Mesendoderm (in vitro differentiated cells): ENCODE data around the gene C1D.
A peak's percentile ranks its signal among the peaks of the same experiment; 100 is the strongest.
"Not testable (repeated sequence)": the region's sequence is repeated elsewhere in the genome, so short reads cannot be mapped to it uniquely, and the experiment has no call there.

Source experiments
- DNase-seq: peaks from one replicate; pipeline ENCODE4 v3.0.0; 2013
- H2AK5ac ChIP-seq: 2 replicates; pipeline ENCODE4 v1.6.1; 2013; ENCODE audit warnings: low read length, inconsistent platforms
- H2BK120ac ChIP-seq: 2 replicates; pipeline ENCODE4 v1.6.1; 2013; ENCODE audit warnings: low read depth, mild to moderate bottlenecking, low read length, moderate library complexity, mixed read lengths
- H2BK15ac ChIP-seq: replicated peaks from 2 replicates; pipeline ENCODE4 v1.6.1; 2013; ENCODE audit warnings: low read depth, mild to moderate bottlenecking, moderate library complexity
- H2BK5ac ChIP-seq: 2 replicates; pipeline ENCODE4 v1.6.1; 2013; ENCODE audit warnings: low read length, inconsistent platforms
- H3K18ac ChIP-seq: 2 replicates; pipeline ENCODE4 v1.6.1; 2013; ENCODE audit warnings: mild to moderate bottlenecking, low read length, mixed read lengths
- H3K23ac ChIP-seq: one replicate; pipeline ENCODE4 v1.6.1; 2013; ENCODE audit warnings: low read length
- H3K27ac ChIP-seq: 2 replicates; pipeline ENCODE4 v1.5.1; 2013; ENCODE audit warnings: low read depth, mild to moderate bottlenecking, inconsistent platforms, low read length, moderate library complexity
- H3K27me3 ChIP-seq: 2 replicates; pipeline ENCODE4 v1.6.1; 2013; ENCODE audit warnings: low read length, control low read depth, mild to moderate bottlenecking, inconsistent platforms; ENCODE audit not compliant: insufficient read depth, poor library complexity
- H3K36me3 ChIP-seq: 2 replicates; pipeline ENCODE4 v1.6.1; 2013; ENCODE audit warnings: low read length, inconsistent platforms; ENCODE audit not compliant: control insufficient read depth, insufficient read depth
- H3K4ac ChIP-seq: one replicate; pipeline ENCODE4 v1.6.1; 2013; ENCODE audit warnings: low read depth, mild to moderate bottlenecking, low read length, moderate library complexity
- H3K4me1 ChIP-seq: 2 replicates; pipeline ENCODE4 v1.6.1; 2013; ENCODE audit warnings: low read depth, low read length, inconsistent platforms; ENCODE audit not compliant: control insufficient read depth
- H3K4me2 ChIP-seq: 2 replicates; pipeline ENCODE4 v1.6.1; 2013; ENCODE audit warnings: low read length
- H3K4me3 ChIP-seq: 2 replicates; pipeline ENCODE4 v1.5.1; 2013; ENCODE audit warnings: mild to moderate bottlenecking, low read length
- H3K56ac ChIP-seq: one replicate; pipeline ENCODE4 v1.6.1; 2013; ENCODE audit warnings: low read length
- H3K79me1 ChIP-seq: 2 replicates; pipeline ENCODE4 v1.6.1; 2013; ENCODE audit warnings: low read length, inconsistent platforms
- H3K79me2 ChIP-seq: 2 replicates; pipeline ENCODE4 v1.6.1; 2013; ENCODE audit warnings: mild to moderate bottlenecking, low read length; ENCODE audit not compliant: control insufficient read depth, insufficient read depth
- H3K9ac ChIP-seq: 2 replicates; pipeline ENCODE4 v1.6.1; 2013; ENCODE audit warnings: low read length, inconsistent platforms
- H4K5ac ChIP-seq: one replicate; pipeline ENCODE4 v1.6.1; 2013; ENCODE audit warnings: low read length
- H4K8ac ChIP-seq: one replicate; pipeline ENCODE4 v1.6.1; 2013; ENCODE audit warnings: low read depth, mild to moderate bottlenecking, control low read depth, low read length, moderate library complexity
- WGBS: extraction: QIAGEN DNeasy Blood & Tissue Kit; methylation state at CpG from one replicate; pipeline ENCODE4 v1.1.7; 2013; ENCODE audit warnings: low lambda C conversion rate, missing lambda C conversion rate; ENCODE audit not compliant: insufficient coverage; ENCODE audit errors: extremely low coverage; 5-methylcytosine and 5-hydroxymethylcytosine counted together

Gene C1D

DNA sequence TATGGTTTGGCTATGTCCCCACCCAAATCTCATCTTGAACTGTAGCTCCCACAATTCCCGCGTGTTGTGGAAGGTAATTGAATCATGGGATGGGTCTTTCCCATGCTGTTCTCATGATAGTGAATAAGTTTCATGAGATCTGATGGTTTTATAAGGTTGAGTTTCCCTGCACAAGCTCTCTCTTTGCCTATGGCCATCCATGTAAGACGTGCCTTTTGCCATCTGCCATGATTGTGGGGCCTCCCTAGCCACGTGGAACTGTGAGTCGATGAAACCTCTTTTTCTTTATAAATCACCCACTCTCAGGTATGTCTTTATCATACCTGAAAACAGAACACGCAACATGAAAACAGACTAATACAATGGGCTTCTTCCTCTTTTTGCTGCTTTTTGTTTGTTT lies 11.2 kb upstream of the C1D start:
- Histone ChIP-seq H3K4me2 (no peak overlapping the region), H2AK5ac (no peak overlapping the region), H4K5ac (no peak overlapping the region), H3K4ac (no peak overlapping the region), H3K79me1 (no peaks in the 10 kb centered on the region), H3K27me3 (no peaks in the 10 kb centered on the region), H2BK15ac (no peak overlapping the region), H4K8ac (no peak overlapping the region), H3K27ac (no peak overlapping the region), H3K4me1 (no peaks in the 10 kb centered on the region), H3K18ac (no peak overlapping the region), H3K56ac (no peak overlapping the region), H2BK120ac (no peak overlapping the region), H3K4me3 (no peak overlapping the region), H2BK5ac (no peak overlapping the region), H3K36me3 (no peaks in the 10 kb centered on the region), H3K79me2 (no peaks in the 10 kb centered on the region), H3K23ac (no peak overlapping the region), H3K9ac (no peak overlapping the region)
- WGBS, result no CpG with 5 or more reads among the region's 6 CpGs
- no peak for DNase-seq

DNA sequence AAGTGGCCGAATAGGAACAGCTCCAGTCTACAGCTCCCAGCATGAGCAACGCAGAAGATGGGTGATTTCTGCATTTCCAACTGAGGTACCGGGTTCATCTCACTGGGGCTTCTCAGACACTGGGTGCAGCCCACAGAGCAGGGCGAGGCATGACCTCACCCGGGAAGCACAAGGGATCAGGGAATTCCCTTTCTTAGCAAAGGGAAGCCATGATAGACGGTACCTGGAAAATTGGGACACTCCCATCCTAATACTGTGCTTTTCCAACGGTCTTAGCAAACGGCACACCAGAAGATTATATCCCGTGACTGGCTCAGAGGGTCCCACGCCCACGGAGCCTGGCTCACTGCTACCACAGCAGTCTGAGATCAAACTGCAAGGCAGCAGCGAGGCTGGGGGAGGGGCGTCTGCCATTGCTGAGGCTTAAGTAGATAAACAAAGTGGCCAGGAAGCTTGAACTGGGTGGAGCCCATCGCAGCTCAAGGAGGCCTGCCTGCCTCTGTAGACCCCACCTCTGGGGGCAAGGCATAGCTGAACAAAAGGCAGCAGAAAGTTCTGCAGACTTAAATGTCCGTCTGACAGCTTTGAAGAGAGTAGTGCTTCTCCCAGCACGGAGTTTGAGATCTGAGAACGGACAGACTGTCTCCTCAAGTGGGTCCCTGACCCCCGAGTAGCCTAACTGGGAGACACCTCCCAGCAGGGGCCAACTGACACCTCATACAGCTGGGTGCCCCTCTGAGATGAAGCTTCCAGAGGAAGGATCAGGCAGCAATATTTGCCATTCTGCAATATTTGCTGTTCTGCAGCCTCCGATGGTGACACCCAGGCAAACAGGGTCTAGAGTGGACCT lies 1.2 kb upstream of the C1D start:
- Histone ChIP-seq H3K79me2 (peaks cover 17% of the 10 kb centered on the region), H3K56ac (peak overlapping the region; percentile 56), H3K4ac (peak overlapping the region; percentile 68)
- H3K4me2 ChIP-seq, H3K79me1 ChIP-seq, H3K4me1 ChIP-seq, H2BK15ac ChIP-seq, H2AK5ac ChIP-seq, H2BK120ac ChIP-seq, H3K27me3 ChIP-seq, H4K8ac ChIP-seq, H3K36me3 ChIP-seq, H3K4me3 ChIP-seq, H3K23ac ChIP-seq, H4K5ac ChIP-seq, H3K18ac ChIP-seq, H2BK5ac ChIP-seq, H3K9ac ChIP-seq, H3K27ac ChIP-seq: not testable (repeated sequence)
- DNase-seq, result peak; percentile 31
- no CpG with 5 or more reads among the region's 19 CpGs for WGBS

GRCh38 chr2:68060652-68061051 lies 2.2 kb downstream of the C1D start:
- no peak overlapping the region for H2BK15ac ChIP-seq
- no peak for DNase-seq
- H3K18ac ChIP-seq, result no peak overlapping the region
- no peaks in the 10 kb centered on the region for H3K27me3 ChIP-seq
- H3K79me1 ChIP-seq, result peaks cover 12% of the 10 kb centered on the region
- H3K4me1 ChIP-seq, result peaks cover 3% of the 10 kb centered on the region
- no peak overlapping the region for H2AK5ac ChIP-seq
- H2BK5ac ChIP-seq, result no peak overlapping the region
- no peak overlapping the region for H4K5ac ChIP-seq
- no peak overlapping the region for H3K23ac ChIP-seq
- WGBS, result no CpG with 5 or more reads among the region's 5 CpGs
- H4K8ac ChIP-seq, result no peak overlapping the region
- H3K27ac ChIP-seq, result no peak overlapping the region
- H3K9ac ChIP-seq, result no peak overlapping the region
- no peaks in the 10 kb centered on the region for H3K36me3 ChIP-seq
- H3K4me2 ChIP-seq, result no peak overlapping the region
- no peak overlapping the region for H2BK120ac ChIP-seq
- no peak overlapping the region for H3K56ac ChIP-seq
- H3K79me2 ChIP-seq, result peaks cover 34% of the 10 kb centered on the region
- no peak overlapping the region for H3K4ac ChIP-seq
- H3K4me3 ChIP-seq, result no peak overlapping the region

DNA sequence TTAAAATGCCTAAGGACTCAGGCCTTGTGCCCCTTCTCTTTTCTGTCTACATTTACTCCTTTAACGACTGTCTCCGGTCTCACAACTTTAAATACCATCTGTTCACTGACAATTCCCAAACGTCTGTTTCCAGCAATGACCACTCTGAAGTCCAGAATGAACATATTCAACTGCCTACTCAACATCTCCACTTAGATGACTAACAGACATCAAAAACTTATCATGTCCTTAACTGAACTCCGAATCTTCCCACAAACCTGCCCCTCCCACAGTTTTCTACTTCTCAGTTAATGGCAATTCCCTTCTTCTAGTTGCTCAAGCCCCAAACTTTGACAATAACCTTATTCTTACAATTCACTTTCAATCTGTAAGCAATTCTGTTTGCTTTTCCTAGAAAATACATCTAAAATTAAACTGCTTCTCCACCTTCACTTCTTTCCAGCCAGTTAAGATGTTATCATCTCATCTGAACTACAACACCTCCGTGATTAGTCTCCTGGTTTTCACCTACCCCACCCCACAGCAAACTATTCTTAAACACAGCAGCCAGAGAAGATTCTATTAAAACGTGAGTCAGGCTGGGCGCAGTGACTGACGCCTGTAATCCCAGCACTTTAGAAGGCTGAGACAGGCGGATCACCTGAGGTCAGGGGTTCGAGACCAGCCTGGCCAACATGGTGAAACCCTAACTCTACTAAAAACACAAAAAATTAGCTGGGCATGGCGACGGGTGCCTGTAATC lies 2.8 kb downstream of the C1D start:
- peaks cover 38% of the 10 kb centered on the region for H3K79me2 ChIP-seq
- DNase-seq, result no peak
- peaks cover 3% of the 10 kb centered on the region for H3K4me1 ChIP-seq
- H3K9ac ChIP-seq, result no peak overlapping the region
- no peak overlapping the region for H4K5ac ChIP-seq
- H3K27me3 ChIP-seq, result no peaks in the 10 kb centered on the region
- H2AK5ac ChIP-seq, result no peak overlapping the region
- no peak overlapping the region for H3K4me3 ChIP-seq
- H3K27ac ChIP-seq, result no peak overlapping the region
- H2BK15ac ChIP-seq, result no peak overlapping the region
- H3K23ac ChIP-seq, result no peak overlapping the region
- no peaks in the 10 kb centered on the region for H3K36me3 ChIP-seq
- H3K56ac ChIP-seq, result no peak overlapping the region
- no peak overlapping the region for H2BK120ac ChIP-seq
- no CpG with 5 or more reads among the region's 12 CpGs for WGBS
- H3K4me2 ChIP-seq, result no peak overlapping the region
- no peak overlapping the region for H2BK5ac ChIP-seq
- no peak overlapping the region for H3K18ac ChIP-seq
- H3K79me1 ChIP-seq, result peaks cover 14% of the 10 kb centered on the region
- H4K8ac ChIP-seq, result peak overlapping the region; percentile 28
- H3K4ac ChIP-seq, result no peak overlapping the region

- Histone ChIP-seq H3K56ac (no peak overlapping the region), H3K9ac (no peak overlapping the region), H3K27me3 (no peaks in the 10 kb centered on the region), H3K36me3 (no peaks in the 10 kb centered on the region), H2BK15ac (no peak overlapping the region), H3K79me1 (peaks cover 23% of the 10 kb centered on the region), H2BK5ac (no peak overlapping the region), H4K8ac (no peak overlapping the region), H3K23ac (no peak overlapping the region), H3K4me3 (no peak overlapping the region), H3K4me1 (no peaks in the 10 kb centered on the region), H2AK5ac (no peak overlapping the region), H3K27ac (no peak overlapping the region), H4K5ac (no peak overlapping the region), H2BK120ac (no peak overlapping the region), H3K79me2 (peaks cover 52% of the 10 kb centered on the region), H3K4ac (no peak overlapping the region), H3K18ac (no peak overlapping the region), H3K4me2 (no peak overlapping the region)
- DNase-seq, result peak; percentile 13
- no CpG with 5 or more reads among the region's 3 CpGs for WGBS
Observed at GRCh38 chr2:68057658-68058396, 5.0 kb downstream of the C1D start.
